Activated naive CD4-positive, alpha-beta T cell (primary cell): ENCODE data around the gene NPHP1.
"Not testable (repeated sequence)": the region's sequence is repeated elsewhere in the genome, so short reads cannot be mapped to it uniquely, and the experiment has no call there.

Experiments
- DNase-seq, 4 experiments: peaks; one replicate each; lab custom pipeline; 2025; lab: John Stamatoyannopoulos, UW

Gene NPHP1

DNA sequence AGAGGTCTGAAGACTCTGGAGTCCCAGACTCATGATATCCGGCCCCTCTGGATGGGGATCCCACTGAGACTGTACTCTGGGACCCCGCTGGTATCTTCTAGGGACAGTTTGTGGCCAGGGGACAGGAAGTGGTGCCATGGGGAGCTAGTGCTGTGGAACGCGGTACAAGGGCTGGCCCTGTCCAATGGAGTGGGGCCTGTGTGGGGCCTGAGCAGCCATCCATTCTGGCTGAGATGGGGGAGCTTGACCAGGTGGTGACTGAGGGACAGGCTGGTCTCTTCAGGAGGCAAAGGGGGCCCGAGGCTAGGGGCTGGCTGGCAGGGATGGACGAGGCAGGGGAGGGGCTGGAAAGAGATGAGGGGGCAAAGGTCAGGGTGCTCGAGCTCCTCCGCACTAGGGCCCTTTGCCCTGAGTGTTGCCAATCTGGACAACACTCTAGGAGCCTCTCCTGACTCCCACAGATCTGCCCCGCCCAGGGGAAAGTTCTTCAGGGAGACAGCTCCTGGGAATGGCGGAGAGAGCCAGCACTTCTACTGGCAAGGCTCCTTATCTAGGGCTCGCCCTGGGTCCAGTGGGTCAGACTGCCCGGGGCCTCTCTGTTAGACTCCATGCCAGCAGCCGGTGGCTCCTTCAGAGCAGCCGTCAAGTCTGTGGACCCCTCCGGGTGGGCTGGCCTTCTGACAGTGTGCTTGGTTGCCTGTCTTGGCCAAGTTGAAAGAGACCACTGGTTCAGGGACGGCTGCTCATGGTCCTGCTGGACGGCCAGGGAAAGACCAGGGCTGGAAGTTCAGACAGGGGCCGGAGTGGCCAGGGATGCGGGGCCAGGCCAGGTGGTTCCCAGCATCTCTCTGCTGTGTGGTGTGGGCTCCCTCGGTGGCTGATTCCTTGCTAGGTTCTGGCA is 101.5 kb downstream of the NPHP1 start:
- DNase-seq, result no peak

- no peak for DNase-seq
Measured at GRCh38 chr2:110101901-110102803, 102.7 kb downstream of the NPHP1 start.

- no peak for DNase-seq
Measured at GRCh38 chr2:110101280-110101844, 103.5 kb downstream of the NPHP1 start.

DNA sequence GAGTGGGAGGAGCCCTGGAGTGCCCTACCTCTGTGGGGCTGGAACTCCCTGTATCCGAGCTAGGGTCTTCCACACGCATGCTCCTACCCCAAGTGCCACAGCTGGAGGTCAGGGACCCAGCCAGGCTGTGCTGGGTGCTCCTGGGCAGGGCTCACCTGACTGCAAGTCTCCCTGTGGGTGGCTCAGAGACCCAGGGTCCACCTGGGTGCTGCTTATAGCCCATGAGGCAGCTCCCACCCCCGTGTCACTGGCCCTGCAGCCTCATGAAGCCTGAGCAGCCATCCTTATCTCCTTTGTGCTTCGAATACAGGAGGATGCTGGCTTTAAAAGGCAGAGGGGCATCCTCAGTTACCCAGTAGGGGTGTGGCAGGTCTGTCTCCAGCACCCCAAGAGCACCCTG is 103.9 kb downstream of the NPHP1 start:
- DNase-seq, result not testable (repeated sequence)

DNA sequence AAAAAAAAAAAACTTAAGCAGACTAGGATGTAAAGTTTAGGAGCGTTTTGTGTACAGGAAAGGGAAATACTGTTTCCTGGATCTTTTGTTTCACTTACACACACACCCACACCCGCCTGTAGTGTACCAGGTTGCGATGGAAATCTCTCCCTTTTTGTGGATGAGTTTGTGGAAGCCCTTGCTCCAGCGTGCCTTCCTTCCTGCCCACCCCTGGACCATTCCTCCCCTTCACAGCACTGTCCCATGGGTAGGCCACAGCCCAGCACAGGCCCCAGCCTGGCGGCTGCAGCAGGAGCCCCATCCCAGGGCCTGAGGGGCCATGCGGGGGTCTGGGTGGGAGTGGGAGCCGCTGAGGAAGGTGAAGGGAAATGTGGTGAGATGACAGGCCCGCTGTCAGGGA is 104.3 kb downstream of the NPHP1 start:
- DNase-seq, result no peak

GRCh38 chr2:110099471-110100225 is 105.2 kb downstream of the NPHP1 start:
- DNase-seq, result no peak

- no peak for DNase-seq
Measured at GRCh38 chr2:110099038-110099425, 105.8 kb downstream of the NPHP1 start.

DNA sequence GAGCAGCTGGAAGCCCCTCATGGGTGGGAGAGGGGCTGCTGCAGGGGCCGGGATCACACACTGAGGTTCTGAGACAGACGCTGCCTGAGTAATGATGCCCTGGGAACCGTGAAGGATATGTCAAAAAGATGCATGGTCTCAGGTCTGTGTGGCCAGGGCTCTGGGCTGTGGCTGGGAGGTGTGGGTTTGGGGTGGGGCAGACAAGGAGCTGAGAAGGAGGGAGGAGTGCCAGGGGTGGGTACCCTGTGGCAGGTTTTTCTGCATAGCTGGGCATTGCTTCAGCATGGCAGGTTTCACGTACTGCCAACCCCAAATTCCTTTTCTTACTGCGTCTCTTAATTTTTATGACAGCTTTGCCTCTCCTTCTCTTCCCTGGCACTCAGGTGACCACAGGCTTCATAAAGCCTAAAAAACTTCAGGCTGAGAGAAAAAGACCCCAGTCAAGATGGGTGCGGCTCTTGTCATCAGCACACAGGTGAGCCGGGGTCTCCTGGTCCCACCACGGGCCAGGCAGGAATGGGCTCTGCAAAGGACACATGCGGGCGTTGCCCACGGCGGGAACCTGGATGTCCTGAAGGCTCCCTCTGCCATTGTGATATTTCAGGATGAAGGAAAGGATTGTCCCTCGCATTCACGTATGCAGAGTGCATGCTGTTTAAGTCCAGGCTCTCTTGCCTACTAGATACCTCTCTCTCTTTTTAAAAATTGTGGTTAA is 107.2 kb downstream of the NPHP1 start:
- DNase-seq, result no peak

GRCh38 chr2:110095994-110096633 is 108.7 kb downstream of the NPHP1 start:
- no peak for DNase-seq

DNA sequence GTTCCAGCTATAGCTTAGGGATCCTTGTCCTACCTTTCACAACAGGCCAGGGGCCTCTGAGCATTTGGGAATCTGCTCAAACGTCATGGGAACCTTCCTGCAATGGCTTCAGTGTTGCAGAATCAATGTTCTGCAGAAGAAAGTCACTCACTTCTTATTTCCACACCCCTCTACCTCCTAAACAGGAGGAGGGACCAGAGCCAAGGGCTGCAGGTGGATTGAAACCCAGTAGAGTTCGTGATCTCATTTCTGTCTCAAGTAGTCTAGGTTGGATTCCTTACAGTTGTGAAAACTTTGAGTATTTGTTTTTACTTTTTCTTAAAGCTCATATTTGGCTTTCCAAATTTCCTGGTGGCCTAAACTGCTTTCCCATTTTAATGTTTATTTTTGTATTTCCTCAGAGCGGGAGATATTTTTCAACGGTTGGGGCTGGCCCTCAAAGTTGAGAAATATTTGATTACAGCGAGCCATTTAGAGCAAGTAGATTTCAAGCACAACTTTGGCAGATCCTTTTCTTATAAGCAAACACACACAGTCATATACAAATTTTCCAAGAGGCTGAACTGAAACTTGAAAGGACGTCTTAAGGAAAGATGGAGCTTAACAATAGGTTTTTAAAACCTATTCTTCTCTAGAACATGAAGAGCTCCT is 109.8 kb downstream of the NPHP1 start:
- not testable (repeated sequence) for DNase-seq

GRCh38 chr2:110093924-110094323 is 110.9 kb downstream of the NPHP1 start:
- DNase-seq, result not testable (repeated sequence)

GRCh38 chr2:110090164-110090563 is 114.6 kb downstream of the NPHP1 start:
- not testable (repeated sequence) for DNase-seq

- not testable (repeated sequence) for DNase-seq
Measured at GRCh38 chr2:110083757-110084156, 121.1 kb downstream of the NPHP1 start.

DNA sequence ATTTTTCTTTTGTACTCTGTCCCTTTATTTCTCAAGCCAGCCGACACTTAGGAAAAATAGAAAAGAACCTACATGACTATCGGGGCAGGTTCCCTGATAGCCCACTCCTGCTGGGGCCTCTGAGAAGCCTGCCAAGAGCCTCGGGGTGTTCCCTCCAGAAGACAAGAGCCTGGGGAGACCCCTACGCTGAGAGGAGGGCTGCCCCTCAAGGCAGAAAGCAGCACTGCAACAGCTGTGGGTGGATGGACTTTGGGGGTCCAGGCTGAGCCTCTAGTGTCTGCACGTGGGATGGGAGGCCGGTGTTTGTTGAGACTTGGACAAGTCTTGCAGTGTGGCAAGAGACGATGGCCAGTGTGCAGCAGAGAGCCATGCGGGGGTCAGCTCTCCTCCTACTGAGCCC is 121.7 kb downstream of the NPHP1 start:
- DNase-seq, result not testable (repeated sequence)

DNA sequence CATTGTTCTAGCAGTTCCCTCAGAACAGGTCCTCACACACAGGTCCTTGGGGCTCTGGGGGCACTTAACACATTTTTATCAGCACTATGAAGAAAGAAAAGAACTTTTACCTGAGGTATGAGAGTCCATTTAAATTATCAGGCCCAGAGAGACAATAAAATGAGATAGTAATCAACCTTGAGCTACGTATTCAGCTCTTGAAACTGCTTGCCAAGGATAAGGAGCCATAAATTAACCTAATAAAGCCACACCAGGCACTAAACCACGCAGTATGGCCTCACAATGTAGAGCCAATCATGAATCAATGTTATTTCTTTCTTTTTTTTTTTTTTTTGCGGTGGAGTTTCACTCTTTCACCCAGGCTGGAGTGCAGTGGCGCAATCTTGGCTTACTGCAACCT is 126.7 kb downstream of the NPHP1 start:
- not testable (repeated sequence) for DNase-seq

GRCh38 chr2:110075896-110076295 is 128.9 kb downstream of the NPHP1 start:
- not testable (repeated sequence) for DNase-seq
